Measurements from ENCODE around the gene SYNC. TPM values are rescaled to one million over a fixed set of nuclear protein-coding genes. Genes with fewer than 3 reads are reported as not detected.
"Not testable (repeated sequence)": the region's sequence is repeated elsewhere in the genome, so short reads cannot be mapped to it uniquely, and the experiment has no call there.

Gene SYNC
- total and polyA plus RNA-seq, 9 donors = 3.0 to 13.5 (median 9.8) TPM

GRCh38 chr1:32635508-32636277 is 66.9 kb downstream of the SYNC start:
- no peak for DNase-seq
- Histone ChIP-seq H3K27ac (no peak overlapping the region), H3K4me3 (no peak overlapping the region), H3K4me1 (ENCODE audit: insufficient read depth) (no peaks in the 10 kb centered on the region), H3K36me3 (no peaks in the 10 kb centered on the region), H3K27me3 (no peaks in the 10 kb centered on the region), H3K9me3 (no peaks in the 10 kb centered on the region)
- intact Hi-C loops (cut with DNase I) = no loop called here
- TF ChIP-seq EP300 (IDR thresholded peaks at IDR 0.05) (no peak), POLR2A (IDR thresholded peaks at IDR 0.05) (no peak), CTCF (IDR thresholded peaks at IDR 0.05) (no peak)
- 95 to 99% (median 97%) methylated on average over 8 of the region's 8 CpGs for WGBS, 3 donors

- Histone ChIP-seq H3K9me3 (no peaks in the 10 kb centered on the region), H3K27ac (no peak overlapping the region), H3K4me1 (ENCODE audit: insufficient read depth) (no peaks in the 10 kb centered on the region), H3K4me3 (no peak overlapping the region), H3K36me3 (no peaks in the 10 kb centered on the region), H3K27me3 (no peaks in the 10 kb centered on the region)
- intact Hi-C loops (cut with DNase I) = no loop called here
- TF ChIP-seq CTCF (IDR thresholded peaks at IDR 0.05) = no peak
- TF ChIP-seq EP300 (IDR thresholded peaks at IDR 0.05) = no peak
- TF ChIP-seq POLR2A (IDR thresholded peaks at IDR 0.05) = no peak
- 69 to 82% (median 72%) methylated on average over 2 of the region's 2 CpGs for WGBS, 3 donors
- no peak for DNase-seq
Measured at GRCh38 chr1:32632829-32633228, 69.7 kb downstream of the SYNC start.

- DNase-seq; H3K27me3 ChIP-seq; H3K36me3 ChIP-seq; intact Hi-C loops (cut with DNase I); H3K9me3 ChIP-seq; H3K27ac ChIP-seq; H3K4me1 ChIP-seq (ENCODE audit: insufficient read depth); H3K4me3 ChIP-seq: not testable (repeated sequence)
- WGBS, 3 donors = 92 to 99% (median 95%) methylated on average over 4 of the region's 4 CpGs
Measured at GRCh38 chr1:32630173-32630572, 72.4 kb downstream of the SYNC start.

Small RNA genes within 50 kb of the gene (small RNA-seq; reads per million reads assigned to genes)
- gene RF00019 = not detected

Other genes starting within 250 kb of the SYNC start
- gene ZBTB8B, start 237.7 kb downstream of the SYNC start, total RNA-seq = under 1 TPM; under 0.01 to 0.18 (median 0.10) TPM
- under 1 TPM; 0.04 to 0.10 TPM for gene ZBTB8B, start 237.7 kb downstream of the SYNC start, polyA plus RNA-seq
- gene ZBTB8A, start 163.3 kb downstream of the SYNC start, total RNA-seq = 10 to 100 TPM in 5 of 7 donors, 1 to 10 TPM in 2; 5.6 to 13.9 (median 11.0) TPM
- 1 to 10 TPM; 4.5 to 9.0 TPM for gene ZBTB8A, start 163.3 kb downstream of the SYNC start, polyA plus RNA-seq
- gene ZBTB8OS, start 52.2 kb downstream of the SYNC start, total RNA-seq = 10 to 100 TPM; 20.1 to 37.0 (median 27.8) TPM
- gene ZBTB8OS, start 52.2 kb downstream of the SYNC start, polyA plus RNA-seq = 10 to 100 TPM; 20.9 to 25.5 TPM
- 100 to 1,000 TPM in 6 of 7 donors, 10 to 100 TPM in 1; 86.3 to 223 (median 191) TPM for gene RBBP4, start 51.6 kb downstream of the SYNC start, total RNA-seq
- 100 to 1,000 TPM in 1 of 2 donors, 10 to 100 TPM in 1; 78.2 to 117 TPM for gene RBBP4, start 51.6 kb downstream of the SYNC start, polyA plus RNA-seq
- gene YARS1, start 114.6 kb upstream of the SYNC start, total RNA-seq = 100 to 1,000 TPM in 1 of 7 donors, 10 to 100 TPM in 6; 19.8 to 272 (median 46.2) TPM
- gene YARS1, start 114.6 kb upstream of the SYNC start, polyA plus RNA-seq = 10 to 100 TPM; 23.6 to 95.2 TPM
- gene S100PBP, start 114.9 kb upstream of the SYNC start, total RNA-seq = 10 to 100 TPM; 24.8 to 64.2 (median 42.6) TPM
- gene S100PBP, start 114.9 kb upstream of the SYNC start, polyA plus RNA-seq = 10 to 100 TPM; 18.1 to 47.0 TPM
- gene FNDC5, start 168.1 kb upstream of the SYNC start, total RNA-seq = 10 to 100 TPM in 4 of 7 donors, 1 to 10 TPM in 3; 4.2 to 25.4 (median 12.1) TPM
- gene FNDC5, start 168.1 kb upstream of the SYNC start, polyA plus RNA-seq = 10 to 100 TPM in 1 of 2 donors, 1 to 10 TPM in 1; 8.2 to 15.6 TPM
- 1 to 10 TPM in 1 of 7 donors, under 1 TPM in 5, not detected in 1; 0.37 to 1.0 (median 0.68) TPM for gene HPCA, start 183.7 kb upstream of the SYNC start, total RNA-seq
- under 1 TPM; 0.23 to 0.81 TPM for gene HPCA, start 183.7 kb upstream of the SYNC start, polyA plus RNA-seq
- gene TMEM54, start 198.6 kb upstream of the SYNC start, total RNA-seq = 10 to 100 TPM; 13.5 to 64.0 (median 23.9) TPM
- 10 to 100 TPM in 1 of 2 donors, under 1 TPM in 1; 0.85 to 23.3 TPM for gene TMEM54, start 198.6 kb upstream of the SYNC start, polyA plus RNA-seq